NCI-H146 treated with DMSO at 0.1 percent for 48 hours (cell line): ENCODE data around the gene THPO.

Experiments
- DNase-seq: peaks from one replicate; lab custom pipeline; 2025; ENCODE audit not compliant: unreplicated experiment; lab: John Stamatoyannopoulos, UW

Gene THPO

GRCh38 chr3:184366619-184367289 lies 11.3 kb downstream of the THPO start:
- DNase-seq: no peak

- DNase-seq: peak; percentile 99
These were observed 15.1 kb downstream of the THPO start for GRCh38 chr3:184362668-184363546.

GRCh38 chr3:184361932-184362667 lies 15.9 kb downstream of the THPO start:
- peak; percentile 91 for DNase-seq

GRCh38 chr3:184361532-184361931 lies 16.5 kb downstream of the THPO start, which contains the start of the genes CLCN2 and POLR2H:
Gene CLCN2, minus strand, starts transcription at chr3:184361605. Its CDS starts 126 bp downstream, at chr3:184361479.
Gene POLR2H, plus strand, starts transcription at chr3:184361710. Its CDS starts 1,783 bp downstream, at chr3:184363493.
- peak; percentile 66 for DNase-seq

GRCh38 chr3:184360929-184361531 lies 17.0 kb downstream of the THPO start:
- no peak for DNase-seq

GRCh38 chr3:184360070-184360928 lies 17.7 kb downstream of the THPO start:
- DNase-seq: no peak

- no peak for DNase-seq
These were observed 18.4 kb downstream of the THPO start for GRCh38 chr3:184359610-184360009.

- DNase-seq: no peak
These were observed 19.1 kb downstream of the THPO start for GRCh38 chr3:184358921-184359350.

- no peak for DNase-seq
These were observed 19.8 kb downstream of the THPO start for GRCh38 chr3:184358124-184358767.

- DNase-seq: no peak
These were observed 20.5 kb downstream of the THPO start for GRCh38 chr3:184357248-184358123.

- DNase-seq: no peak
These were observed 22.6 kb downstream of the THPO start for GRCh38 chr3:184355261-184356040.

GRCh38 chr3:184354754-184355153 lies 23.3 kb downstream of the THPO start:
- no peak for DNase-seq

- DNase-seq: no peak
These were observed 23.8 kb downstream of the THPO start for GRCh38 chr3:184354121-184354728.

GRCh38 chr3:184353546-184353941 lies 24.5 kb downstream of the THPO start:
- DNase-seq: no peak

- DNase-seq: no peak
These were observed 25.0 kb downstream of the THPO start for GRCh38 chr3:184352897-184353545.

GRCh38 chr3:184352149-184352785 lies 25.7 kb downstream of the THPO start:
- DNase-seq: no peak
